CD4-positive, CD25-positive, alpha-beta regulatory T cell (primary cell): ENCODE results near the gene ZNF189. TPM values are rescaled to one million over a fixed set of nuclear protein-coding genes. Genes with fewer than 3 reads are reported as not detected.

ENCODE experiments used
- ATAC-seq, 2 donors: fragments of 150-1000 bp; cut with Tn5 transposase; one replicate each; pipeline ENCODE4 v1.10.0; 2021; ENCODE audit warnings: low read depth in 2 of 2, moderate number of reproducible peaks in 2 of 2, moderate library complexity in 1 of 2
- DNase-seq, 3 donors: peaks; one replicate each; pipeline versions ENCODE4 v3.0.0 to v3.0.0-alpha.2; 2012 to 2022; ENCODE audit warnings: mixed read lengths in 1 of 3
- H3K27ac ChIP-seq: one replicate; pipeline ENCODE4 v1.7.0; 2013; ENCODE audit warnings: mild to moderate bottlenecking, low read length; ENCODE audit not compliant: insufficient read depth, poor library complexity, severe bottlenecking
- H3K27me3 ChIP-seq: one replicate; pipeline ENCODE4 v1.7.0; 2013; ENCODE audit warnings: low read length; ENCODE audit not compliant: control insufficient read depth, insufficient read depth
- H3K36me3 ChIP-seq: one replicate; pipeline ENCODE4 v1.7.0; 2013; ENCODE audit warnings: mild to moderate bottlenecking, low read length, moderate library complexity; ENCODE audit not compliant: control insufficient read depth, insufficient read depth
- H3K4me1 ChIP-seq: 2 replicates; pipeline ENCODE4 v1.7.0; 2013; ENCODE audit warnings: mild to moderate bottlenecking, low read length; ENCODE audit not compliant: insufficient read depth, control insufficient read depth, poor library complexity, severe bottlenecking
- H3K4me3 ChIP-seq: one replicate; pipeline ENCODE4 v1.7.0; 2013; ENCODE audit warnings: low read depth, mild to moderate bottlenecking, low read length, moderate library complexity
- H3K9me3 ChIP-seq, 2 experiments: 1 replicate in 1 of 2; 2 replicates in 1 of 2; pipeline ENCODE4 v1.7.0; 2013; ENCODE audit warnings: low read length in 2 of 2, mild to moderate bottlenecking in 1 of 2, moderate library complexity in 1 of 2; ENCODE audit not compliant: control insufficient read depth in 2 of 2
- H3K27ac Mint-ChIP-seq, 3 donors: one replicate each; pipeline ENCODE4 v1.8.0; 2020 to 2022; ENCODE audit warnings: mild to moderate bottlenecking in 3 of 3, mixed read lengths in 3 of 3, moderate library complexity in 2 of 3
- H3K27me3 Mint-ChIP-seq: one replicate; pipeline ENCODE4 v1.8.0; 2022; ENCODE audit warnings: mild to moderate bottlenecking, mixed read lengths
- H3K36me3 Mint-ChIP-seq: one replicate; pipeline ENCODE4 v1.8.0; 2020; ENCODE audit warnings: mixed read lengths
- H3K4me1 Mint-ChIP-seq, 4 donors: one replicate each; pipeline ENCODE4 v1.8.0; 2020 to 2022; ENCODE audit warnings: mixed read lengths in 4 of 4, mild to moderate bottlenecking in 1 of 4
- H3K4me3 Mint-ChIP-seq, 4 donors: one replicate each; pipeline ENCODE4 v1.8.0; 2020 to 2022; ENCODE audit warnings: mild to moderate bottlenecking in 4 of 4, mixed read lengths in 4 of 4, moderate library complexity in 3 of 4
- H3K9me3 Mint-ChIP-seq, 7 donors: one replicate each; pipeline ENCODE4 v1.8.0; 2020 to 2022; ENCODE audit warnings: mixed read lengths in 7 of 7, mild to moderate bottlenecking in 3 of 7, moderate library complexity in 2 of 7
- polyA plus RNA-seq, 4 donors: library from polyadenylated mRNA; unstranded; fragments of 300-500 nt; fragmentation: Illumina TruSeq; gene quantifications; one replicate each; pipeline ENCODE4 v1.2.3, GENCODE V29; 2021
- total RNA-seq: library from RNA; stranded (reverse); gene quantifications from one replicate; pipeline ENCODE4 v1.2.3, GENCODE V29; 2022

ZNF189 gene
- total and polyA plus RNA-seq, 5 donors from 2014 or later = 1.8 to 8.1 (median 3.3) TPM

DNA sequence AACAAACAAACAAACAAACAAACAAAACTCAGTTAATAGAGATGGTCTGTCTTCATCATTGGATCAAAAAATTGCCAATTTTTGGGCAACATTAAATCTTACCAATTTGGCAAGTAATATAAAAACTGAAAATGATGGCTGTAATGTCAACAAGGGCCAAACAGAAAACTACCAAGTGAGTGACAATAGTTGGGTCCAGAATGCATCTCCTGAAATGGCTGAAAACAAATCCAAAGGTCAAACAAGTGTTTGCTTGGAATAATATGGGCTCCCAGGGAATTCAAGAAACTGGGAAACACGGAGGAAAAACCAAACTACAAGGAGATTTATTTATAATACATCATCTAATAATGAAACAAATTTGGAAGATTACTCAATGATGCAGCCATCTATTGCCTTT, 39.0 kb upstream of the ZNF189 start:
- Histone ChIP-seq H3K4me1 (no peaks in the 10 kb centered on the region), H3K36me3 (no peaks in the 10 kb centered on the region), H3K9me3 (no peaks in the 10 kb centered on the region), H3K27ac (no peak overlapping the region), H3K4me3 (no peak overlapping the region), H3K27me3 (no peaks in the 10 kb centered on the region)
- H3K27ac Mint-ChIP-seq = no peak overlapping the region
- no peaks in the 10 kb centered on the region for H3K36me3 Mint-ChIP-seq
- ATAC-seq = no peak
- no peak for DNase-seq
- peaks cover 4% of the 10 kb centered on the region for H3K27me3 Mint-ChIP-seq
- H3K4me1 Mint-ChIP-seq = no peaks in the 10 kb centered on the region
- H3K4me3 Mint-ChIP-seq = no peak overlapping the region
- peaks cover 0 to 1% (median 0%) of the 10 kb centered on the region in 7 donors for H3K9me3 Mint-ChIP-seq

DNA sequence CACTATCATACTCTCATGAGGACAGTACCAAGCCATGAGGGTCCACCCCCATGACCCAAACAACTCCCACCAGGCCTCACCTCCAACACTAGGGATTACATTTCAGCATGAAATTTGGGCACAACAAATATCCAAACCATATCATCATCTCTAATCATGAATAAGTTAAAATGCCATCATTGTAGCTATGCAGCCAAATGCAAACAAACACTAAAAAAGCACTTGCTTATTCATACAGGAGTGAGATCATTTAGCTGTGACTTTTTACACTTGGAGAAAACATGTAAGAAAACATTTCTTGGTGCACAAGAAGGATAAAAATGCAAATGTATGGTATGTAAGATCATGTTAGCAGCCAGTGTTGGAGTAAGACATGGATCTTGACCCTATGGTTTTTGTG, 38.0 kb upstream of the ZNF189 start:
- Mint-ChIP-seq H3K9me3 (peaks cover 0 to 1% (median 0%) of the 10 kb centered on the region in 7 donors), H3K36me3 (no peaks in the 10 kb centered on the region), H3K4me1 (no peaks in the 10 kb centered on the region), H3K4me3 (no peak overlapping the region), H3K27ac (no peak overlapping the region), H3K27me3 (peaks cover 8% of the 10 kb centered on the region)
- H3K27me3 ChIP-seq = no peaks in the 10 kb centered on the region
- ATAC-seq = no peak
- no peaks in the 10 kb centered on the region for H3K36me3 ChIP-seq
- no peaks in the 10 kb centered on the region for H3K4me1 ChIP-seq
- H3K4me3 ChIP-seq = no peak overlapping the region
- H3K27ac ChIP-seq = no peak overlapping the region
- no peaks in the 10 kb centered on the region for H3K9me3 ChIP-seq
- no peak for DNase-seq

DNA sequence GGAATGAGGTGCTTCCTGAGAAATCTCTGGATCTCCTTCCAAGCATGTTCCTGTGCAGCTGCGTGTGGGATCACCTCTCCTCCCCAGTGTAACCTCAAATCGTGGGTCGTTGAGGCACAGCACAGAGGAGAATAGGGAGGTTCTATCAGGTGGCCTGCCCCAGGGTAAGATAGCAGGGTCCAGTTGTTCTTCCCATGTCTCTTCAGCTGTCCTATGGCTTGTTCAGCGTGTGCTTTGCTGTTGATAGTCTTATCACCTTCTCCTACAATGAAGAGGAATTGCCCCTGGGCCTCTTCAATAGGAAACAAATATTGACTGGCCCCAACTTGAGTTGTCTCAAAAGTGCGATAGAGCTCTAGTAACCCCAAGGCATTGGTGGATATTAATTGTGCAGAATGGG, 36.2 kb upstream of the ZNF189 start:
- ATAC-seq = no peak
- H3K4me1 ChIP-seq = no peaks in the 10 kb centered on the region
- H3K27ac ChIP-seq = no peak overlapping the region
- no peaks in the 10 kb centered on the region for H3K27me3 ChIP-seq
- Mint-ChIP-seq H3K4me1 (no peaks in the 10 kb centered on the region), H3K27ac (no peak overlapping the region), H3K9me3 (peaks cover 0 to 1% (median 0%) of the 10 kb centered on the region in 7 donors), H3K4me3 (no peak overlapping the region), H3K36me3 (no peaks in the 10 kb centered on the region), H3K27me3 (peaks cover 13% of the 10 kb centered on the region)
- DNase-seq = no peak
- no peak overlapping the region for H3K4me3 ChIP-seq
- no peaks in the 10 kb centered on the region for H3K36me3 ChIP-seq
- no peaks in the 10 kb centered on the region for H3K9me3 ChIP-seq

DNA sequence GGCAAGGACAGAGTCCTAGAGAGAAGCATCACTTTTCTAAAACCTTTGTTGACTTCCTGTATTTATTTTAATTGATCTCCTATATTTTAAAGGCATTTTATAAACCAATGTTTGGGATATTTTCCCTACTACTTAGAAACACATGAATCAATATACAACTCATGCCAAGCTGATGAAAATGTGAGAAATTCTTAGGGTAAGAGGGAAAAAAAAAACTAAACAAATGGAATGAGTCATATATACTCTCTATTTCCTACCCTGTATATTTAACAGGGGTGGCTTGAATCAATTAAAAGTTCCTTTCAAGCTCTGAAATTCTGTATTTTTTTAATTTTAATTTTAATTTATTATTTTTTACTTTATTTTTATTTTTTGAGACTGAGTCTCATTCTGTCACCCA, 33.5 kb upstream of the ZNF189 start:
- Mint-ChIP-seq H3K4me1 (no peaks in the 10 kb centered on the region), H3K36me3 (no peaks in the 10 kb centered on the region), H3K9me3 (peaks cover 0 to 1% (median 0%) of the 10 kb centered on the region in 7 donors), H3K27me3 (peaks cover 17% of the 10 kb centered on the region), H3K4me3 (no peak overlapping the region), H3K27ac (no peak overlapping the region)
- H3K9me3 ChIP-seq = no peaks in the 10 kb centered on the region
- no peaks in the 10 kb centered on the region for H3K27me3 ChIP-seq
- ATAC-seq = no peak
- H3K36me3 ChIP-seq = no peaks in the 10 kb centered on the region
- H3K27ac ChIP-seq = no peak overlapping the region
- H3K4me3 ChIP-seq = no peak overlapping the region
- H3K4me1 ChIP-seq = no peaks in the 10 kb centered on the region
- DNase-seq = no peak

DNA sequence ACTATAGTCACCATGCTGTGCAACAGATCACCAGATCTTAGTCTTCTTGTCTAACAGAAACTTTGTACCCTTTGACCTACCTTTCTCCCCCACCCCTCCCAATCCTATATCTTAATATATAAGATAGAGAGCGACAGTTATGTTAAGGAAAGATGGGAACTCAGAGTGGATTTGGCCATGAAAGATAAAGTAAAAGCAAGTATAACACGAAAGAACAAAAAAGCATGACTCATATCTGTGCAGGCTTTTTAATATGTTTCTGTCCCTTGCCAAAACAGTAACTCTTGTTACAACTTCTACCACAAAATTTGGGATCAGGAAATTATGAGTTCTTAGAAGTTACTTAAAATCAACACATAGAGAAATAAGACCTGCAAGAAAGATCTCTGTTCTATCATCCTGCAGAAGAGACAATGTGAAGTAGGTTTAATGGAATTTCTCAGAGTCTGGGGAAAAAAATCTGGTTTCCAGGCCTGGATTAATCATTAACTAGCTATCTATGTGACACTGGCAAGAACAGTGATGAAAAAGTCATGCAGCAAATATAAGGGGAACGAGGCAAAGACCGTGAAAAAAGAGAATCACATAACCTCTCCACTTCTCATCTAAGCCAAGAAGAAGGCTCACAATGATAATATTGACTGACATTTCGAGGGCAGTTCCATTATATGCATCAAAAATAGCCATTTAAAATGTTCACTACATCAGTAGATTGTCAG, 32.5 kb upstream of the ZNF189 start:
- Histone ChIP-seq H3K9me3 (no peaks in the 10 kb centered on the region), H3K4me3 (no peak overlapping the region), H3K4me1 (no peaks in the 10 kb centered on the region), H3K27me3 (peaks cover under 1% of the 10 kb centered on the region), H3K36me3 (no peaks in the 10 kb centered on the region), H3K27ac (no peak overlapping the region)
- no peaks in the 10 kb centered on the region for H3K4me1 Mint-ChIP-seq
- ATAC-seq (no peak), DNase-seq (no peak)
- H3K27me3 Mint-ChIP-seq = peaks cover 17% of the 10 kb centered on the region
- H3K9me3 Mint-ChIP-seq = peaks cover 0 to 1% (median 0%) of the 10 kb centered on the region in 7 donors
- H3K4me3 Mint-ChIP-seq = no peak overlapping the region
- H3K36me3 Mint-ChIP-seq = no peaks in the 10 kb centered on the region
- H3K27ac Mint-ChIP-seq = no peak overlapping the region

DNA sequence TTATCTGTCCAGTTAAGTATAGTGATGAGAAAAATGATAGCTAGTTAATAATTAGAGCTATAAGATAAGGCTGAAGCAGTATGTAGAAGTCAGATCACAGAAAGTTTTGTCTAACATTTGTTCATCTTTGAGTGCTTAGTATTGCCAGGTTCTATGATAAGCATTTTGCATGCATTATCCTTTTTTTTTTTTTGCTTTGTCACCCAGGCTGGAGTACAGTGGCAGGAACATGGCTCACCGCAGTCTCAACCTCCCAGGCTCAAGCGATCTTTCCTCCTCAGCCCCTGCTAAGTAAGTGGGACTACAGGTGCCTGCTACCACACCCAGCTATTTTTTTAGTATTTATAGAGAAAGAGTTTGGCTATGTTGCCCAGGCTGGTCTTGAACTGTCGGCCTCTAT, 31.3 kb upstream of the ZNF189 start:
- Histone ChIP-seq H3K4me3 (no peak overlapping the region), H3K27ac (no peak overlapping the region), H3K36me3 (no peaks in the 10 kb centered on the region), H3K4me1 (no peaks in the 10 kb centered on the region), H3K27me3 (peaks cover 6% of the 10 kb centered on the region), H3K9me3 (no peaks in the 10 kb centered on the region)
- Mint-ChIP-seq H3K4me1 (no peaks in the 10 kb centered on the region), H3K27me3 (peaks cover 17% of the 10 kb centered on the region), H3K4me3 (no peak overlapping the region), H3K36me3 (no peaks in the 10 kb centered on the region), H3K27ac (no peak overlapping the region), H3K9me3 (no peaks in the 10 kb centered on the region)
- ATAC-seq = no peak
- no peak for DNase-seq

DNA sequence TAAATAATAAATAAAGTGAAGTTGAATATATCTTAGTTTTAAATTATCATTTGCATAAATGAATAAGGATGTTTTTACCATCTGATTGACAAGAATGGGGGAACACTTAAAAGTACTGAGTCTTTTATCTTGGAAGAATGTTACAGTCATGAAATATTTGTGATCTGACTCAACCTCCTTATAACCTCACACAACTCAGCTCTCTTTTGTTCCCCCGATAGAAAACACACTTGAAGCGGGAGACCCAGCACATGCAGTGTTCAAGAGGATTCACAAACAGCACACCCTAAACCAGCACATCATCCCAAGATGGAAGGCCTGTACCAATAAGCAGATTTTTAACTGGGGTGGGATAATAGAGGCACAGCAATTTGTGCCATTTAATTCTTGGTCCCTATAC, 29.4 kb upstream of the ZNF189 start:
- no peak overlapping the region for H3K4me3 Mint-ChIP-seq
- no peaks in the 10 kb centered on the region for H3K36me3 ChIP-seq
- H3K9me3 ChIP-seq = no peaks in the 10 kb centered on the region
- H3K4me1 ChIP-seq = no peaks in the 10 kb centered on the region
- ATAC-seq (no peak), DNase-seq (no peak)
- no peaks in the 10 kb centered on the region for H3K36me3 Mint-ChIP-seq
- H3K27ac ChIP-seq = no peak overlapping the region
- H3K9me3 Mint-ChIP-seq = no peaks in the 10 kb centered on the region
- H3K27me3 ChIP-seq = peaks cover 6% of the 10 kb centered on the region
- peaks cover 15% of the 10 kb centered on the region for H3K27me3 Mint-ChIP-seq
- no peak overlapping the region for H3K27ac Mint-ChIP-seq
- no peaks in the 10 kb centered on the region for H3K4me1 Mint-ChIP-seq
- no peak overlapping the region for H3K4me3 ChIP-seq

DNA sequence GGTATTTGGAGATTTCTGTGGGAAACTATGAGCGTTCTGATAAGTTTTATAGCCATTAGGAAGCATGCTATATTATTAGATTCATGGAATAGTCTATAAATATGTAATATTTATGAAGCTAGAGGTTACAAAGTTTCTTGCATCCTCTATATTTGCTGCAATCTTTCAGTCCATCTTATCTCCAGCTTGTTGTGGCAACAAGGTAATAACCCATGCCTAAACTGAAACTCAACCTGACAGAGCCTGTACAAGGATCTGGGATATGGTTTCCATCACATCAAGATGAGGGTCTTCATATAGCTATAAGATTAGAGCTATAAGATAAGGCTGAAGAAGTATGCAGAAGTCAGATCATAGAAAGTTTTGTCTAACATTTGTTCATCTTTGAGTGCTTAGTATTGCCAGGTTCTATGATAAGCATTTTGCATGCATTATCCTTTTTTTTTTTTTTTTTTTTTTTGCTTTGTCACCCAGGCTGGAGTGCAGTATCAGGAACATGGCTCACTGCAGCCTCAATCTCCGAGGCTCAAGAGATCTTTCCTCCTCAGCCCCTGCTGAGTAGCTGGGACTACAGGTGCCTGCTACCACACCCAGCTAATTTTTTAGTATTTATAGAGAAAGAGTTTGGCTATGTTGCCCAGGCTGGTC, 28.6 kb upstream of the ZNF189 start:
- no peaks in the 10 kb centered on the region for H3K36me3 Mint-ChIP-seq
- Histone ChIP-seq H3K4me1 (no peaks in the 10 kb centered on the region), H3K9me3 (no peaks in the 10 kb centered on the region), H3K4me3 (no peak overlapping the region), H3K36me3 (no peaks in the 10 kb centered on the region), H3K27ac (no peak overlapping the region), H3K27me3 (peaks cover 6% of the 10 kb centered on the region)
- H3K27me3 Mint-ChIP-seq = peaks cover 11% of the 10 kb centered on the region
- H3K27ac Mint-ChIP-seq = no peak overlapping the region
- H3K4me1 Mint-ChIP-seq = no peaks in the 10 kb centered on the region
- H3K9me3 Mint-ChIP-seq = no peaks in the 10 kb centered on the region
- DNase-seq (no peak), ATAC-seq (no peak)
- no peak overlapping the region for H3K4me3 Mint-ChIP-seq
